Left lung (tissue), 10 donors: ENCODE results near the gene TALDO1. TPM values are rescaled to one million over a fixed set of nuclear protein-coding genes. Genes with fewer than 3 reads are reported as not detected.

Experiments
- ATAC-seq: fragments of 200-7000 bp; cut with Tn5 transposase; one replicate; pipeline ENCODE4 v1.9.1; 2020; ENCODE audit warnings: moderate library complexity
- DNase-seq, 4 donors: peaks; one replicate each; pipeline ENCODE4 v3.0.0-alpha.2; 2013 to 2020
- H3K27ac ChIP-seq, 2 donors: fragments of 200-600 bp; sonication (generic) in 1 of 2; one replicate each; pipeline versions ENCODE4 v1.5.0 to v1.8.0; 2020 to 2021
- H3K27me3 ChIP-seq, 2 donors: fragments of 200-600 bp; sonication (generic) in 1 of 2; one replicate each; pipeline versions ENCODE4 v1.5.0 to v1.8.0; 2020 to 2021
- H3K36me3 ChIP-seq, 2 donors: fragments of 200-600 bp; sonication (generic) in 1 of 2; one replicate each; pipeline versions ENCODE4 v1.5.0 to v1.8.0; 2020 to 2021
- H3K4me1 ChIP-seq, 2 donors: fragments of 200-600 bp; one replicate each; pipeline ENCODE4 v1.8.0; 2021
- H3K4me3 ChIP-seq, 2 donors: fragments of 200-600 bp; sonication (generic) in 1 of 2; one replicate each; pipeline versions ENCODE4 v1.5.0 to v1.8.0; 2020 to 2021; ENCODE audit warnings: mild to moderate bottlenecking in 1 of 2
- H3K9me3 ChIP-seq, 2 donors: fragments of 200-600 bp; sonication (generic) in 1 of 2; one replicate each; pipeline versions ENCODE4 v1.5.0 to v1.8.0; 2020 to 2021
- CTCF ChIP-seq, 2 donors: fragments of 200-600 bp; sonication (generic) in 1 of 2; IDR thresholded peaks; one replicate each; pipeline versions ENCODE4 v1.5.0 to v1.8.0; 2021; ENCODE audit warnings: antibody characterized with exemption in 2 of 2
- intact Hi-C, 2 donors: fragments of 100-400 bp; cut with DNase I; formaldehyde crosslinking; loops; one replicate each; pipeline versions ENCODE4 v1.11.2 to v1.14.2; 2022
- polyA plus RNA-seq, 6 donors: library from polyadenylated mRNA; unstranded; fragments of 120-200 nt; gene quantifications; one replicate each; pipeline ENCODE4 v1.2.1, GENCODE V29; 2013; ENCODE audit not compliant: insufficient read length in 6 of 6
- total RNA-seq, 2 donors: library from RNA; stranded (reverse); fragmentation: NEBNext Ultra II Directional; extraction: Animal tissue kit (Norgen Biotek cat#: 25700); gene quantifications; one replicate each; pipeline ENCODE4 v1.2.1, GENCODE V29; 2021
- donor health status: DM: no; HTN: yes; CAD: no.
- donor health status: DM: no; HTN: no; CAD: no.

The TALDO1 gene
- total and polyA plus RNA-seq, 8 donors = 100 to 322 (median 119) TPM

- ATAC-seq (no peak), DNase-seq (no peak)
- Histone ChIP-seq H3K9me3 (no peaks in the 10 kb centered on the region), H3K36me3 (peaks cover 0 to 21% of the 10 kb centered on the region in 2 donors), H3K4me1 (peaks cover 0 to 4% of the 10 kb centered on the region in 2 donors), H3K27ac (no peak overlapping the region), H3K4me3 (no peak overlapping the region), H3K27me3 (peaks cover 0 to 31% of the 10 kb centered on the region in 2 donors)
- intact Hi-C loops = no loop called here
- TF ChIP-seq CTCF (IDR thresholded peaks at IDR 0.05) = no peak
These were observed 40.9 kb downstream of the TALDO1 start for GRCh38 chr11:788009-788640.

GRCh38 chr11:788953-789940, 42.0 kb downstream of the TALDO1 start:
- no peaks in the 10 kb centered on the region for H3K9me3 ChIP-seq
- no peaks in the 10 kb centered on the region for H3K4me1 ChIP-seq
- no peak for ATAC-seq
- intact Hi-C loops = no loop called here
- peaks cover 0 to 31% of the 10 kb centered on the region in 2 donors for H3K27me3 ChIP-seq
- no peak overlapping the region for H3K27ac ChIP-seq
- H3K4me3 ChIP-seq = no peak overlapping the region
- no peak for DNase-seq
- no peak for TF ChIP-seq CTCF (IDR thresholded peaks at IDR 0.05)
- peaks cover 0 to 32% of the 10 kb centered on the region in 2 donors for H3K36me3 ChIP-seq

GRCh38 chr11:789943-790342, 42.7 kb downstream of the TALDO1 start, which contains the start of gene CEND1:
Gene CEND1 (minus strand): TSS chr11:790090. CDS start chr11:788576, 1,514 bp downstream.
- Histone ChIP-seq H3K4me3 (no peak within 1 kb of the TSS), H3K9me3 (no peaks in the 10 kb centered on the region), H3K27me3 (peaks cover 0 to 31% of the 10 kb centered on the region in 2 donors), H3K36me3 (peaks cover 0 to 37% of the 10 kb centered on the region in 2 donors), H3K4me1 (peaks cover under 1 to 7% of the 10 kb centered on the region in 2 donors), H3K27ac (no peak within 1 kb of the TSS)
- TF ChIP-seq CTCF (IDR thresholded peaks at IDR 0.05) = no peak
- DNase-seq (peak in 1 of 4 donors; percentile 78), ATAC-seq (no peak)
- intact Hi-C loops = no loop called here

GRCh38 chr11:790721-791564, 43.7 kb downstream of the TALDO1 start:
- intact Hi-C loops = no loop called here
- no peak for TF ChIP-seq CTCF (IDR thresholded peaks at IDR 0.05)
- Histone ChIP-seq H3K36me3 (peaks cover 0 to 37% of the 10 kb centered on the region in 2 donors), H3K4me3 (no peak overlapping the region), H3K27ac (no peak overlapping the region), H3K4me1 (peaks cover 10 to 17% of the 10 kb centered on the region in 2 donors), H3K9me3 (no peaks in the 10 kb centered on the region), H3K27me3 (peaks cover 0 to 31% of the 10 kb centered on the region in 2 donors)
- ATAC-seq (no peak), DNase-seq (no peak)
